ENCODE results near the gene BICRAL.

The BICRAL gene

GRCh38 chr6:42781546-42781795 lies 381 bp upstream of the BICRAL start:
- no peaks in the 10 kb centered on the region for H3K36me3 ChIP-seq (ENCODE audit: control insufficient read depth in 2 of 2, insufficient read depth in 2 of 2, low read length in 2 of 2)
- H3K9me3 ChIP-seq (ENCODE audit: control insufficient read depth in 2 of 2, low read length in 2 of 2), result no peaks in the 10 kb centered on the region
- H3K9ac ChIP-seq (ENCODE audit: low read depth in 1 of 2, low read length in 2 of 2), result peak overlapping the region; percentile 68 to 85
- H3K27me3 ChIP-seq (ENCODE audit: control insufficient read depth in 2 of 2, insufficient read depth in 2 of 2, low read length in 2 of 2), result no peaks in the 10 kb centered on the region
- peak overlapping the region; percentile 72 to 84 for H3K4me3 ChIP-seq (ENCODE audit: low read length in 2 of 2)
- H3K27ac ChIP-seq (ENCODE audit: low read depth in 2 of 2, low read length in 2 of 2), result peak overlapping the region; percentile 99
- peaks cover 23 to 34% of the 10 kb centered on the region in 2 donors for H3K4me1 ChIP-seq (ENCODE audit: control insufficient read depth in 2 of 2, insufficient read depth in 2 of 2, low read length in 2 of 2)

- H3K9me3 ChIP-seq (ENCODE audit: control insufficient read depth in 2 of 2, low read length in 2 of 2), result no peaks in the 10 kb centered on the region
- H3K4me1 ChIP-seq (ENCODE audit: control insufficient read depth in 2 of 2, insufficient read depth in 2 of 2, low read length in 2 of 2), result peaks cover 23 to 28% of the 10 kb centered on the region in 2 donors
- peak overlapping the region; percentile 100 for H3K9ac ChIP-seq (ENCODE audit: low read depth in 1 of 2, low read length in 2 of 2)
- peak overlapping the region; percentile 84 to 98 for H3K4me3 ChIP-seq (ENCODE audit: low read length in 2 of 2)
- peak overlapping the region; percentile 99 for H3K27ac ChIP-seq (ENCODE audit: low read depth in 2 of 2, low read length in 2 of 2)
- no peaks in the 10 kb centered on the region for H3K27me3 ChIP-seq (ENCODE audit: control insufficient read depth in 2 of 2, insufficient read depth in 2 of 2, low read length in 2 of 2)
- no peaks in the 10 kb centered on the region for H3K36me3 ChIP-seq (ENCODE audit: control insufficient read depth in 2 of 2, insufficient read depth in 2 of 2, low read length in 2 of 2)
Measured at GRCh38 chr6:42782689-42783176, 881 bp downstream of the BICRAL start.

- no peaks in the 10 kb centered on the region for H3K9me3 ChIP-seq (ENCODE audit: control insufficient read depth in 2 of 2, low read length in 2 of 2)
- peak overlapping the region; percentile 84 to 98 for H3K4me3 ChIP-seq (ENCODE audit: low read length in 2 of 2)
- peak overlapping the region; percentile 100 for H3K9ac ChIP-seq (ENCODE audit: low read depth in 1 of 2, low read length in 2 of 2)
- peaks cover 18 to 25% of the 10 kb centered on the region in 2 donors for H3K4me1 ChIP-seq (ENCODE audit: control insufficient read depth in 2 of 2, insufficient read depth in 2 of 2, low read length in 2 of 2)
- H3K27me3 ChIP-seq (ENCODE audit: control insufficient read depth in 2 of 2, insufficient read depth in 2 of 2, low read length in 2 of 2), result no peaks in the 10 kb centered on the region
- H3K36me3 ChIP-seq (ENCODE audit: control insufficient read depth in 2 of 2, insufficient read depth in 2 of 2, low read length in 2 of 2), result peaks cover 0 to 2% of the 10 kb centered on the region in 2 donors
- H3K27ac ChIP-seq (ENCODE audit: low read depth in 2 of 2, low read length in 2 of 2), result peak overlapping the region; percentile 99
Measured at GRCh38 chr6:42783177-42783875, 1.5 kb downstream of the BICRAL start.

- H3K27me3 ChIP-seq (ENCODE audit: control insufficient read depth in 2 of 2, insufficient read depth in 2 of 2, low read length in 2 of 2), result no peaks in the 10 kb centered on the region
- H3K4me3 ChIP-seq (ENCODE audit: low read length in 2 of 2), result peak overlapping the region; percentile 84 to 98
- no peaks in the 10 kb centered on the region for H3K9me3 ChIP-seq (ENCODE audit: control insufficient read depth in 2 of 2, low read length in 2 of 2)
- H3K27ac ChIP-seq (ENCODE audit: low read depth in 2 of 2, low read length in 2 of 2), result peak overlapping the region; percentile 99
- peaks cover 0 to 7% of the 10 kb centered on the region in 2 donors for H3K36me3 ChIP-seq (ENCODE audit: control insufficient read depth in 2 of 2, insufficient read depth in 2 of 2, low read length in 2 of 2)
- H3K4me1 ChIP-seq (ENCODE audit: control insufficient read depth in 2 of 2, insufficient read depth in 2 of 2, low read length in 2 of 2), result peaks cover 13 to 19% of the 10 kb centered on the region in 2 donors
- peak overlapping the region; percentile 100 for H3K9ac ChIP-seq (ENCODE audit: low read depth in 1 of 2, low read length in 2 of 2)
Measured at GRCh38 chr6:42783876-42784642, 2.2 kb downstream of the BICRAL start.

- peak overlapping the region; percentile 99 for H3K27ac ChIP-seq (ENCODE audit: low read depth in 2 of 2, low read length in 2 of 2)
- peaks cover 11 to 20% of the 10 kb centered on the region in 2 donors for H3K4me1 ChIP-seq (ENCODE audit: control insufficient read depth in 2 of 2, insufficient read depth in 2 of 2, low read length in 2 of 2)
- H3K4me3 ChIP-seq (ENCODE audit: low read length in 2 of 2), result peak overlapping the region; percentile 84 to 98
- peaks cover 0 to 7% of the 10 kb centered on the region in 2 donors for H3K36me3 ChIP-seq (ENCODE audit: control insufficient read depth in 2 of 2, insufficient read depth in 2 of 2, low read length in 2 of 2)
- H3K27me3 ChIP-seq (ENCODE audit: control insufficient read depth in 2 of 2, insufficient read depth in 2 of 2, low read length in 2 of 2), result no peaks in the 10 kb centered on the region
- H3K9ac ChIP-seq (ENCODE audit: low read depth in 1 of 2, low read length in 2 of 2), result peak overlapping the region; percentile 100
- no peaks in the 10 kb centered on the region for H3K9me3 ChIP-seq (ENCODE audit: control insufficient read depth in 2 of 2, low read length in 2 of 2)
Measured at GRCh38 chr6:42784717-42785498, 3.1 kb downstream of the BICRAL start.

- peaks cover 8 to 22% of the 10 kb centered on the region in 2 donors for H3K4me1 ChIP-seq (ENCODE audit: control insufficient read depth in 2 of 2, insufficient read depth in 2 of 2, low read length in 2 of 2)
- H3K9me3 ChIP-seq (ENCODE audit: control insufficient read depth in 2 of 2, low read length in 2 of 2), result no peaks in the 10 kb centered on the region
- no peaks in the 10 kb centered on the region for H3K27me3 ChIP-seq (ENCODE audit: control insufficient read depth in 2 of 2, insufficient read depth in 2 of 2, low read length in 2 of 2)
- H3K27ac ChIP-seq (ENCODE audit: low read depth in 2 of 2, low read length in 2 of 2), result no peak overlapping the region
- H3K4me3 ChIP-seq (ENCODE audit: low read length in 2 of 2), result no peak overlapping the region
- peaks cover 0 to 7% of the 10 kb centered on the region in 2 donors for H3K36me3 ChIP-seq (ENCODE audit: control insufficient read depth in 2 of 2, insufficient read depth in 2 of 2, low read length in 2 of 2)
- H3K9ac ChIP-seq (ENCODE audit: low read depth in 1 of 2, low read length in 2 of 2), result no peak overlapping the region
Measured at GRCh38 chr6:42786525-42786985, 4.7 kb downstream of the BICRAL start.

- peaks cover 0 to 10% of the 10 kb centered on the region in 2 donors for H3K36me3 ChIP-seq (ENCODE audit: control insufficient read depth in 2 of 2, insufficient read depth in 2 of 2, low read length in 2 of 2)
- H3K9ac ChIP-seq (ENCODE audit: low read depth in 1 of 2, low read length in 2 of 2), result no peak overlapping the region
- H3K9me3 ChIP-seq (ENCODE audit: control insufficient read depth in 2 of 2, low read length in 2 of 2), result no peaks in the 10 kb centered on the region
- no peaks in the 10 kb centered on the region for H3K27me3 ChIP-seq (ENCODE audit: control insufficient read depth in 2 of 2, insufficient read depth in 2 of 2, low read length in 2 of 2)
- no peak overlapping the region for H3K27ac ChIP-seq (ENCODE audit: low read depth in 2 of 2, low read length in 2 of 2)
- peak overlapping the region in 1 of 2 donors; percentile 22 for H3K4me3 ChIP-seq (ENCODE audit: low read length in 2 of 2)
- peaks cover 8 to 22% of the 10 kb centered on the region in 2 donors for H3K4me1 ChIP-seq (ENCODE audit: control insufficient read depth in 2 of 2, insufficient read depth in 2 of 2, low read length in 2 of 2)
Measured at GRCh38 chr6:42787063-42787472, 5.2 kb downstream of the BICRAL start.

GRCh38 chr6:42788671-42789070 lies 6.8 kb downstream of the BICRAL start:
- Histone ChIP-seq H3K9ac (ENCODE audit: low read depth in 1 of 2, low read length in 2 of 2) (no peak overlapping the region), H3K27me3 (ENCODE audit: control insufficient read depth in 2 of 2, insufficient read depth in 2 of 2, low read length in 2 of 2) (no peaks in the 10 kb centered on the region), H3K27ac (ENCODE audit: low read depth in 2 of 2, low read length in 2 of 2) (no peak overlapping the region), H3K4me3 (ENCODE audit: low read length in 2 of 2) (no peak overlapping the region), H3K36me3 (ENCODE audit: control insufficient read depth in 2 of 2, insufficient read depth in 2 of 2, low read length in 2 of 2) (peaks cover 0 to 10% of the 10 kb centered on the region in 2 donors), H3K9me3 (ENCODE audit: control insufficient read depth in 2 of 2, low read length in 2 of 2) (no peaks in the 10 kb centered on the region), H3K4me1 (ENCODE audit: control insufficient read depth in 2 of 2, insufficient read depth in 2 of 2, low read length in 2 of 2) (peaks cover 8 to 22% of the 10 kb centered on the region in 2 donors)

- H3K27ac ChIP-seq (ENCODE audit: low read depth in 2 of 2, low read length in 2 of 2), result peak overlapping the region in 1 of 2 donors; percentile 8
- no peak overlapping the region for H3K4me3 ChIP-seq (ENCODE audit: low read length in 2 of 2)
- peaks cover 8 to 11% of the 10 kb centered on the region in 2 donors for H3K4me1 ChIP-seq (ENCODE audit: control insufficient read depth in 2 of 2, insufficient read depth in 2 of 2, low read length in 2 of 2)
- peaks cover 0 to 10% of the 10 kb centered on the region in 2 donors for H3K36me3 ChIP-seq (ENCODE audit: control insufficient read depth in 2 of 2, insufficient read depth in 2 of 2, low read length in 2 of 2)
- no peaks in the 10 kb centered on the region for H3K27me3 ChIP-seq (ENCODE audit: control insufficient read depth in 2 of 2, insufficient read depth in 2 of 2, low read length in 2 of 2)
- no peaks in the 10 kb centered on the region for H3K9me3 ChIP-seq (ENCODE audit: control insufficient read depth in 2 of 2, low read length in 2 of 2)
- no peak overlapping the region for H3K9ac ChIP-seq (ENCODE audit: low read depth in 1 of 2, low read length in 2 of 2)
Measured at GRCh38 chr6:42790549-42791181, 8.8 kb downstream of the BICRAL start.

All from mucosa of rectum (tissue), 2 donors.